ENCODE data around the gene DTX3. TPM values are rescaled to one million over a fixed set of nuclear protein-coding genes. Genes with fewer than 3 reads are reported as not detected.

Gene DTX3
- total and polyA plus RNA-seq, 2 of the 13 experiments (the other 11 are each of a cell fraction or from before 2014, with no cell fraction given): 9.0 to 27.2 TPM

DNA sequence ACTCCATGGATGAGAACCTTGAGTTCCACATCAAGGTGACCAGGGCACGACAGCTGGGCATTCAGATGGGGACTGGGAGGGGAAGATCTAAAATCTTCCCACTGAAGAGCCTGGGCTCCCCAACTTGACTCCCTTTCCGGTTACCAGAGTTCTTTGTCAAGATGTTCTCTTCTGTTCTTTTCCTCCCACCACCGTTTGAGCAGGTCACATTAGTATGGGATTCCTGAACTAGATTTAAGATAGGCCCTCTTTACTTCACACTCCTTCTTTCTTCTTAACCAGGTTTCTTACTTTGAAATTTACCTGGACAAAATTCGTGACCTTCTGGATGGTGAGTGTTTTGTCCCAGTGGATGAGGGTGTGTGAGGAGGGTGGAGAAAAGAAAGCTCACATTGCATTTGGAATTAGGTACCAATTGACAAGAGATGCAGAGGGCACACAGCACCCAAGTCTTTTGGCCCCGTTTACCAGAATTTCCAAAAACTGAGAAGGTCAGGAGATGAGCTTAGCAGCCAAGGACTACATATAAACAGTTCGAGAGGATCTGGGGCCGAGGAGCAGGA, 40.4 kb upstream of the DTX3 start:
- no TSS peak for BruUV-seq (replicated peaks)
- Histone ChIP-seq H2AFZ (ENCODE audit: low read length) (no peak overlapping the region), H3K27me3 (ENCODE audit: control insufficient read depth in 1 of 2, insufficient read depth in 2 of 2, low read length in 2 of 2) (no peaks in the 10 kb centered on the region), H3K9me3 (ENCODE audit: low read length) (no peaks in the 10 kb centered on the region), H4K20me1 (ENCODE audit: insufficient read depth, low read length) (no peaks in the 10 kb centered on the region), H3K36me3 (replicated peaks in 1 of 2; ENCODE audit: control insufficient read depth in 1 of 2, insufficient read depth in 2 of 2, low read length in 2 of 2) (no peaks in the 10 kb centered on the region), H3K9ac (ENCODE audit: insufficient read depth, low read depth, low read length) (no peak overlapping the region), H3K27ac (ENCODE audit: extremely low read length, insufficient read depth, low read length) (no peak overlapping the region), H3K4me2 (ENCODE audit: low read depth, low read length) (no peak overlapping the region), H3K4me1 (ENCODE audit: insufficient read depth, low read length) (no peaks in the 10 kb centered on the region), H3K79me2 (ENCODE audit: insufficient read depth, low read length) (no peaks in the 10 kb centered on the region), H3K4me3 (replicated peaks in 1 of 3; ENCODE audit: insufficient read depth in 1 of 3, low read depth in 2 of 3, low read length in 3 of 3) (no peak overlapping the region)
- TF ChIP-seq NAIF1 (CRISPR knock-in tag; IDR thresholded peaks at IDR 0.05; ENCODE audit: borderline replicate concordance): no peak
- TF ChIP-seq, protein P1, sequence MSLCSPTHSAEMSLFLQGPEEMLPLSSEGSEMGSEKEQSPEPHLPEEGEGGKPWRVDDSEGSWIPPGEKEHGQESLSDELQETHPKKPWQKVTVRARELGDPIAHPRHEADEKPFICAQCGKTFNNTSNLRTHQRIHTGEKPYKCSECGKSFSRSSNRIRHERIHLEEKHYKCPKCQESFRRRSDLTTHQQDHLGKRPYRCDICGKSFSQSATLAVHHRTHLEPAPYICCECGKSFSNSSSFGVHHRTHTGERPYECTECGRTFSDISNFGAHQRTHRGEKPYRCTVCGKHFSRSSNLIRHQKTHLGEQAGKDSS (CRISPR knock-in tag; IDR thresholded peaks at IDR 0.05; ENCODE audit: borderline replicate concordance, low read depth): no peak
- DNase-seq (ENCODE audit: low spot score): no peak
- intact Hi-C loops (cut with micrococcal nuclease; ENCODE audit: unreplicated experiment) (no loop called here), in situ Hi-C loops (cut with HindIII; ENCODE audit: extremely low pct_ligation_motif_present, low pct_unique_long_range_greater_than_20kb) (no loop called here)
- no peak for FAIRE-seq
- POLR2A ChIA-PET: no interaction called here
- CTCF ChIA-PET (ENCODE audit: low intra/inter-chr PET ratio, low total read pairs): no interaction called here
- 51% methylated on average over 7 of the region's 7 CpGs for WGBS (ENCODE audit: low lambda C conversion rate)
- ATAC-seq: no peak

DNA sequence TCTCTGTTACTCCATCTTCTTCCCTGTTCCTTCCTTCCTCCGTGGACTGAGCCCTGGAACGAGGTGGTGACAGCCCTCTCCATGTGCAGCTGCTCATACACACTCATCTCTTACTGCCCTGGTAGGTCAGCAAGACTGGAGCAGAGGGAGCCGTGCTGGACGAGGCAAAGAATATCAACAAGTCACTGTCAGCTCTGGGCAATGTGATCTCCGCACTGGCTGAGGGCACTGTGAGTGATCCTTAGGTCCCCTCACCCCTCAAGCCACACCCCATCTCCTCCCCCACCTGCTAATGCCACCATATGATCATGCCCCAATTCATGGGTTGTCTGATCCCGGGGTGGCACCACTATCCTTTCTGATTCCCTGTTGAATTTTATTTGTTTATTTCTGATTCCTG, 35.8 kb upstream of the DTX3 start:
- TF ChIP-seq, protein P2, sequence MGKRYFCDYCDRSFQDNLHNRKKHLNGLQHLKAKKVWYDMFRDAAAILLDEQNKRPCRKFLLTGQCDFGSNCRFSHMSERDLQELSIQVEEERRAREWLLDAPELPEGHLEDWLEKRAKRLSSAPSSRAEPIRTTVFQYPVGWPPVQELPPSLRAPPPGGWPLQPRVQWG (CRISPR knock-in tag; IDR thresholded peaks at IDR 0.05; ENCODE audit: borderline replicate concordance, low read depth): no peak
- Histone ChIP-seq H3K27ac (ENCODE audit: extremely low read length, insufficient read depth, low read length) (no peak overlapping the region), H3K4me1 (ENCODE audit: insufficient read depth, low read length) (no peaks in the 10 kb centered on the region), H3K9ac (ENCODE audit: insufficient read depth, low read depth, low read length) (no peak overlapping the region), H2AFZ (ENCODE audit: low read length) (no peak overlapping the region), H3K27me3 (ENCODE audit: control insufficient read depth in 1 of 2, insufficient read depth in 2 of 2, low read length in 2 of 2) (no peaks in the 10 kb centered on the region), H3K36me3 (replicated peaks in 1 of 2; ENCODE audit: control insufficient read depth in 1 of 2, insufficient read depth in 2 of 2, low read length in 2 of 2) (no peaks in the 10 kb centered on the region; a peak in 1 of 5 replicates), H4K20me1 (ENCODE audit: insufficient read depth, low read length) (no peaks in the 10 kb centered on the region), H3K4me2 (ENCODE audit: low read depth, low read length) (no peak overlapping the region), H3K79me2 (ENCODE audit: insufficient read depth, low read length) (no peaks in the 10 kb centered on the region), H3K4me3 (replicated peaks in 1 of 3; ENCODE audit: insufficient read depth in 1 of 3, low read depth in 2 of 3, low read length in 3 of 3) (no peak overlapping the region), H3K9me3 (ENCODE audit: low read length) (no peaks in the 10 kb centered on the region)
- DNase-seq (ENCODE audit: low spot score): no peak
- no peak for FAIRE-seq
- in situ Hi-C loops (cut with HindIII; ENCODE audit: extremely low pct_ligation_motif_present, low pct_unique_long_range_greater_than_20kb): no loop called here
- intact Hi-C loops (cut with micrococcal nuclease; ENCODE audit: unreplicated experiment): no loop called here
- no TSS peak for BruUV-seq (replicated peaks)
- POLR2A ChIA-PET: no interaction called here
- no peak for ATAC-seq
- WGBS (ENCODE audit: low lambda C conversion rate): 68% methylated on average over 6 of the region's 6 CpGs
- CTCF ChIA-PET (ENCODE audit: low intra/inter-chr PET ratio, low total read pairs): no interaction called here

Measured in HepG2 (cell line).